ENCODE results near the gene GNAL. TPM values are rescaled to one million over a fixed set of nuclear protein-coding genes. Genes with fewer than 3 reads are reported as not detected.

GNAL gene
- total RNA-seq, 1 experiment from 2014 or later: 0.44 TPM

DNA sequence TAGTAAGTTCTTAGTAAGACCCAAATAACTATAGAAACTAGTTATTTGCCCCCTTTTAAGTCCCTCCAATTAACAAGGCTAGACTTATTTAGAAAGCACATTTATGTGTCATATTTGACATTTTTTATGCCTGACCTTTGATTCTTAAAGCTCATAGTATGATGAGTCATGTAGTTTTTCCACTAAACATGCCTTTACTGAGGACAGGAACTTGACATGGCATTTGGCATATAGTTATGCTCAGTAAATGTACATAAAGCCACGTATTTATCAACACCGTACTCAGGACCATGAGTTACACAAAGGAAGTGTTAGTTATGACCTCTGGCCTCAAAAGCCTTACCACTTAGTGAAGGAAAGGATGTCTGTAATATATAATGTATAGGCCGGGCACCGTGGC is 78.9 kb downstream of the GNAL start:
- intact Hi-C loops (cut with micrococcal nuclease; ENCODE audit: unreplicated experiment) (no loop called here), in situ Hi-C loops (cut with HindIII; ENCODE audit: low pct_unique_long_range_greater_than_20kb, low sequenced_read_pairs) (no loop called here)
- Histone ChIP-seq H3K4me1 (ENCODE audit: control insufficient read depth, insufficient read depth, low read length) (no peaks in the 10 kb centered on the region), H3K4me3 (ENCODE audit: low read depth in 2 of 2, low read length in 2 of 2) (no peak overlapping the region), H3K36me3 (ENCODE audit: control insufficient read depth, insufficient read depth, low read length) (no peaks in the 10 kb centered on the region), H3K27me3 (ENCODE audit: control insufficient read depth, insufficient read depth, low read length) (no peaks in the 10 kb centered on the region), H3K9me3 (ENCODE audit: control insufficient read depth, insufficient read depth, low read depth, low read length) (no peaks in the 10 kb centered on the region), H3K27ac (ENCODE audit: low read length) (no peak overlapping the region)
- ChIA-PET POLR2A (no interaction called here), CTCF (interaction anchor here (0.6 to 0.9 kb wide), 2 partner anchors 271 to 504 kb away, joined by 4 to 8 read pairs; no protein-coding TSS in a partner anchor)
- ATAC-seq: no peak
- TF ChIP-seq, protein P1, sequence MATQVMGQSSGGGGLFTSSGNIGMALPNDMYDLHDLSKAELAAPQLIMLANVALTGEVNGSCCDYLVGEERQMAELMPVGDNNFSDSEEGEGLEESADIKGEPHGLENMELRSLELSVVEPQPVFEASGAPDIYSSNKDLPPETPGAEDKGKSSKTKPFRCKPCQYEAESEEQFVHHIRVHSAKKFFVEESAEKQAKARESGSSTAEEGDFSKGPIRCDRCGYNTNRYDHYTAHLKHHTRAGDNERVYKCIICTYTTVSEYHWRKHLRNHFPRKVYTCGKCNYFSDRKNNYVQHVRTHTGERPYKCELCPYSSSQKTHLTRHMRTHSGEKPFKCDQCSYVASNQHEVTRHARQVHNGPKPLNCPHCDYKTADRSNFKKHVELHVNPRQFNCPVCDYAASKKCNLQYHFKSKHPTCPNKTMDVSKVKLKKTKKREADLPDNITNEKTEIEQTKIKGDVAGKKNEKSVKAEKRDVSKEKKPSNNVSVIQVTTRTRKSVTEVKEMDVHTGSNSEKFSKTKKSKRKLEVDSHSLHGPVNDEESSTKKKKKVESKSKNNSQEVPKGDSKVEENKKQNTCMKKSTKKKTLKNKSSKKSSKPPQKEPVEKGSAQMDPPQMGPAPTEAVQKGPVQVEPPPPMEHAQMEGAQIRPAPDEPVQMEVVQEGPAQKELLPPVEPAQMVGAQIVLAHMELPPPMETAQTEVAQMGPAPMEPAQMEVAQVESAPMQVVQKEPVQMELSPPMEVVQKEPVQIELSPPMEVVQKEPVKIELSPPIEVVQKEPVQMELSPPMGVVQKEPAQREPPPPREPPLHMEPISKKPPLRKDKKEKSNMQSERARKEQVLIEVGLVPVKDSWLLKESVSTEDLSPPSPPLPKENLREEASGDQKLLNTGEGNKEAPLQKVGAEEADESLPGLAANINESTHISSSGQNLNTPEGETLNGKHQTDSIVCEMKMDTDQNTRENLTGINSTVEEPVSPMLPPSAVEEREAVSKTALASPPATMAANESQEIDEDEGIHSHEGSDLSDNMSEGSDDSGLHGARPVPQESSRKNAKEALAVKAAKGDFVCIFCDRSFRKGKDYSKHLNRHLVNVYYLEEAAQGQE (IDR thresholded peaks at IDR 0.05; ENCODE audit: insufficient read depth in 1 of 2, low read depth in 2 of 2, low read length in 1 of 2): no peak
- no peak for TF ChIP-seq POLR2AphosphoS5 (IDR thresholded peaks at IDR 0.05; ENCODE audit: low read depth, low read length)
- no peak for TF ChIP-seq TCF7L2 (IDR thresholded peaks at IDR 0.05; ENCODE audit: low read depth, low read length)
- TF ChIP-seq, protein P2, sequence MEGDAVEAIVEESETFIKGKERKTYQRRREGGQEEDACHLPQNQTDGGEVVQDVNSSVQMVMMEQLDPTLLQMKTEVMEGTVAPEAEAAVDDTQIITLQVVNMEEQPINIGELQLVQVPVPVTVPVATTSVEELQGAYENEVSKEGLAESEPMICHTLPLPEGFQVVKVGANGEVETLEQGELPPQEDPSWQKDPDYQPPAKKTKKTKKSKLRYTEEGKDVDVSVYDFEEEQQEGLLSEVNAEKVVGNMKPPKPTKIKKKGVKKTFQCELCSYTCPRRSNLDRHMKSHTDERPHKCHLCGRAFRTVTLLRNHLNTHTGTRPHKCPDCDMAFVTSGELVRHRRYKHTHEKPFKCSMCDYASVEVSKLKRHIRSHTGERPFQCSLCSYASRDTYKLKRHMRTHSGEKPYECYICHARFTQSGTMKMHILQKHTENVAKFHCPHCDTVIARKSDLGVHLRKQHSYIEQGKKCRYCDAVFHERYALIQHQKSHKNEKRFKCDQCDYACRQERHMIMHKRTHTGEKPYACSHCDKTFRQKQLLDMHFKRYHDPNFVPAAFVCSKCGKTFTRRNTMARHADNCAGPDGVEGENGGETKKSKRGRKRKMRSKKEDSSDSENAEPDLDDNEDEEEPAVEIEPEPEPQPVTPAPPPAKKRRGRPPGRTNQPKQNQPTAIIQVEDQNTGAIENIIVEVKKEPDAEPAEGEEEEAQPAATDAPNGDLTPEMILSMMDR (IDR thresholded peaks at IDR 0.05): no peak
- no peak for TF ChIP-seq SIN3A (IDR thresholded peaks at IDR 0.05; ENCODE audit: borderline replicate concordance, insufficient read depth, low read depth, low read length)
- BruUV-seq (replicated peaks): no TSS peak
- DNase-seq (ENCODE audit: low read depth, low spot score): no peak

- Histone ChIP-seq H3K36me3 (ENCODE audit: control insufficient read depth, insufficient read depth, low read length) (no peaks in the 10 kb centered on the region), H3K27ac (ENCODE audit: low read length) (no peak overlapping the region), H3K4me3 (ENCODE audit: low read depth in 2 of 2, low read length in 2 of 2) (no peak overlapping the region), H3K9me3 (ENCODE audit: control insufficient read depth, insufficient read depth, low read depth, low read length) (no peaks in the 10 kb centered on the region), H3K4me1 (ENCODE audit: control insufficient read depth, insufficient read depth, low read length) (no peaks in the 10 kb centered on the region), H3K27me3 (ENCODE audit: control insufficient read depth, insufficient read depth, low read length) (peaks cover 3% of the 10 kb centered on the region; the same call in 1 of the 2 replicates)
- ChIA-PET CTCF (no interaction called here), POLR2A (no interaction called here)
- intact Hi-C loops (cut with micrococcal nuclease; ENCODE audit: unreplicated experiment) (no loop called here), in situ Hi-C loops (cut with HindIII; ENCODE audit: low pct_unique_long_range_greater_than_20kb, low sequenced_read_pairs) (no loop called here)
- TF ChIP-seq, protein P2 (IDR thresholded peaks at IDR 0.05): no peak
- TF ChIP-seq, protein P1 (IDR thresholded peaks at IDR 0.05; ENCODE audit: insufficient read depth in 1 of 2, low read depth in 2 of 2, low read length in 1 of 2): no peak; a peak in 1 of 4 replicates
- TF ChIP-seq SIN3A (IDR thresholded peaks at IDR 0.05; ENCODE audit: borderline replicate concordance, insufficient read depth, low read depth, low read length) (no peak), TCF7L2 (IDR thresholded peaks at IDR 0.05; ENCODE audit: low read depth, low read length) (no peak), POLR2AphosphoS5 (IDR thresholded peaks at IDR 0.05; ENCODE audit: low read depth, low read length) (no peak)
- BruUV-seq (replicated peaks): no TSS peak
- DNase-seq (ENCODE audit: low read depth, low spot score) (no peak), ATAC-seq (no peak)
Observed at GRCh38 chr18:11775436-11776174, 86.5 kb downstream of the GNAL start.

All from Panc1 (cell line).